HG03354 (cell line): Measurements from ENCODE around the gene SRP14.
"Not testable (repeated sequence)": the region's sequence is repeated elsewhere in the genome, so short reads cannot be mapped to it uniquely, and the experiment has no call there.

Experiments
- ATAC-seq: cut with Tn5 transposase; IDR thresholded peaks from one replicate; pipeline ENCODE4 v1.9.1; 2021; ENCODE audit warnings: mild to moderate bottlenecking; ENCODE audit not compliant: unreplicated experiment, poor library complexity, severe bottlenecking

SRP14 gene

DNA sequence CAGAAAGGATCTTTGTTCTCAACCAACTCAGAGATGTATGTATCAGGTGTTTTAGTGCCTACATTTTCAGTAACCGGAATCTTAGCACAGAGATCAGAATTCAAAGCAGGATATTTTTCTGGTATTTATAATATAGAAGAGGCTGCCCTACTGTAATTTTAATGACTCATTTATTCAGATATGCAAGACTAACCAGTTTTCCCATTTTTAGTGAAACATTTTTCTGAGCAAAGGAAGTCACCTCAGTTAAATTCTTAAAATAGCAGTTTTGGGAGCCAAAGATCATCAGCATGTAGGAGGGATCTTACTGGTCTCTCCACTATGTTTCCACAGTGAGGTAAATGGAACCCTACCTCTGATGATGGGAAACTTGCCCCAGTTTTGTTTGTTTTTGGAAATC, 42.0 kb downstream of the SRP14 start:
- ATAC-seq = no peak

DNA sequence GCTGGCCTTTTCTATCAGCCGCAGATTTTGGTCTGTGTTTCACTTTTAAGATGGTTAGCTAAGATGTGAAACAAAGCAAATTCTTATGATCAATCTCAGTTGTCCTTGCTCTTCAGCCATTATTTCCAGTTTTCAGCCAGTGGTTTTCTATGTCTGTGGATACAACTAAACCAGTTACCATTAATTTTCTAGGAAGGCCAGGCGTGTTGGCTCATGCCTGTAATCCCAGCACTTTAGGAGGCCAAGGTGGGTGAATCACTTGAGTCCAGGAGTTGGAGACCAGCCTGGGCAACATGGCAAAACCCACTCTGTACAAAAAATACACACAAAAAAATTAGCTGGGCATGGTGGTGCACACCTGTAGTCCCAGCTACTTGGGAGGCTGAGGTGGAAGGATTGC, 42.8 kb downstream of the SRP14 start:
- not testable (repeated sequence) for ATAC-seq

DNA sequence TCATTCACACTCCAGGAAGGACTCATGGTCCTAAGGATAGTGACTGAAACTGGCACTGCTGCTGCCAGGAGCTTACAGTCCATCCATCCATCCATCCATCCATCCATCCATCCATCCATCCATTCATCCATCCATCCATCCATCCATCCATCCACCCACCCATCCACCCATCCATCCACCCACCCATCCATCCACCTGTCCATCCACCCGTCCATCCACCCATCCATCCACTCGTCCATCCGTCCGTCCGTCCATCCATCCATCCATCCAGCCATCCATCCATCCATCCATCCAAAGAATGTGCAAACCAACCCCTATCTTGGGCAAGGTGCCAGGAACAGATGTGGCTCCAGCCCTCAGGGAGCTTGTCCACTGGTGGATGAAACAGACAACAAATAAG, 46.0 kb downstream of the SRP14 start:
- ATAC-seq = not testable (repeated sequence)

DNA sequence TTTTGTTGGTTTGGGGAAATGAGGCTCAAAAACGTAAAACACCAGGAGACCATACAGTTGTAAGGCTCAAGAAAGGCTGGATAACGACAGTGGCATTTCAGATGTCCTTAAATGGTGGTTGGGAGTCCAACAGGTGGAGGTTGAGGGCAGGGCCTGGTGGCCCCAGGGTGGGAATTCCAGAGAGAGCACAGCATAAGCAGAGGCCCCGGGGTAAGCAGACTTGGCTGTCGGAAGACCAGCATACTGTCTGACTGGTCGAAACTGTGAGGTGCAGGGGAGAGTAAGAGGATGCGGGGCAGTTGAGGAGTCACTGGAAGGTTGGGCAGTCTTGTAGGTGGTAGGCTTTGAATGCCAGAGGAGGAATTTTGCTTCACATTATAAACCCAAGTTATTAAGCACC, 48.3 kb downstream of the SRP14 start:
- no peak for ATAC-seq

DNA sequence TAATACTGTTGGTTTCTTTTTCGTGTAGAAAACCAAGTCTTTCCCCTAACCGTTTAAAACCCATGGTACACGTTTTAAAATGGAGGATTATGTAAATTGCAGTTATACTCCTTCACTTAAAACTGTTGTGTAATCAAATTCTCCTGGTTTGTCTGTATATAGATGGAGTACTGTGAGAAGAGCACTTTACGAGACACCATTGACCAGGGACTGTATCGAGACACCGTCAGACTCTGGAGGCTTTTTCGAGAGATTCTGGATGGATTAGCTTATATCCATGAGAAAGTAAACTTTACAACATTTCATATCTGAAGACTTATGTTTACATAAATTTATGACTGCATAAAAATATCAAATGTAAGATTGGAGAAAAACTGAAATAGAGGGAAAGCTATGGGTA, 51.2 kb downstream of the SRP14 start:
- ATAC-seq = no peak
